NB4 (cell line): ENCODE results near the gene TAPT1.

Experiments used
- CTCF ChIP-seq: IDR thresholded peaks from one replicate; pipeline ENCODE4 v1.5.1; 2012; ENCODE audit warnings: low read depth, low read length
- POLR2A ChIP-seq: IDR thresholded peaks from 2 replicates; pipeline ENCODE4 v1.6.1; 2011; ENCODE audit warnings: mild to moderate bottlenecking; ENCODE audit not compliant: insufficient read length; ENCODE audit errors: extremely low read depth

- no peak for TF ChIP-seq POLR2A
- TF ChIP-seq CTCF = no peak
These were observed 34.2 kb downstream of the TAPT1 start for GRCh38 chr4:16192057-16192456.
